GM12873 (cell line): ENCODE data around the gene LCOR.

ENCODE experiments used
- CTCF ChIP-seq: IDR thresholded peaks from 2 replicates; pipeline ENCODE4 v1.5.1; 2012; ENCODE audit warnings: low read depth, mild to moderate bottlenecking, moderate library complexity, low read length, control low read depth; ENCODE audit not compliant: insufficient read depth; ENCODE audit errors: missing control alignments

Gene LCOR

DNA sequence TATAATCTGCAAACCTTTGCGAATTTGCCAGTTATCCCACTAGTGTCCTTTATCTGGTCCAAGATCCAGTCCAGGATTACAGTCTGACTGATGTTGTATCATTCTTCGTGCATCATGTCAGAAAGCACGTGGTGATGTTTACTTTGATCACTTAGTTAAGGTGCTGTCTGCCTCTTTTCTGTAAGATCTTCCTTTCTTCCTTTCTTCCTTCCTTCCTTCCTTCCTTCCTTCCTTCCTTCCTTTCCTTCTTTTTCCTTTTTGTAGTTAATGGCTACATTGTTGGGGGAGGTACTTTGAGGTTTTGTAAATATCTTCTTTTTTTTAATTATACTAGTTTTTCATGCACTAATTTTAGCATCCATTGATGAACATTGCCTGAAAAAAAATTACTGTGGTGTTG is 80.3 kb downstream of the LCOR start:
- TF ChIP-seq CTCF, result no peak

- no peak for TF ChIP-seq CTCF
Observed at GRCh38 chr10:96913906-96914305, 81.8 kb downstream of the LCOR start.

- no peak for TF ChIP-seq CTCF
Observed at GRCh38 chr10:96917628-96918027, 85.5 kb downstream of the LCOR start.

DNA sequence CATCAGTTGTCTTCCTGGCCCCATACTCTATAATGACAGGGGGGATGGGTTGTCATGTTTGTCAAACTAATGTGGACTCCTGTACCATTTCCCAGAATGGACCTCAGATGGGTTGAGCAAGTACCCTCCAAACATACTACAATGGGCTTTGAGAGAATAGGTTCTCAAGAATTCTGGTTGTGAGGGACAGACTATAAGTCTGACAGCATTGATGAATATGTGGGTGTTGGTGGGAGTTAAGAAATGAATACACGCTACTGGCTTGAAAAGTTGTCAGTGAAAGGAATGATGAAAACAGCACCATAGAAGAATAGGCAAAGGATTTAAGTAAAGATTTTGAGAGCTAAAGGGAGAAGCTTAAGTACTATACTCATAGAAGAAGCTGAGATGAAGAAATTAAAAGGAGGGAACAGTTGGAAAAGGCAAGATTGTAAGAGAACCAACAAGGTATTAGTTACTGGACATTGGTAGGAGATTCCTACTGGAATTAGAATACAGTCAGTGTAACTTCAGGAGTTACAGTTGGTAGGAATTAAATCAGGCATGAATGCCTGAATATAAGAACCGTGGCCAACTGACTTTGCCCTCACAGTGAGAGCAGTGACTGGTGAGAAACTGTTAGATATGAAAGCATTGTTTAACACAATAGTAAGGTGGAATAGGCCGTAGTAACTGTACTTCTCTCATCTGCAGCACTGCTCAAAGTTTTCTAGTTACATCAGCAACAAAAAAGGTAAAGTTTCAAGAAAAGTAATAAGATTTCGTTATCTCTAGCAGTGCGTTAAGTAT is 86.3 kb downstream of the LCOR start:
- no peak for TF ChIP-seq CTCF

DNA sequence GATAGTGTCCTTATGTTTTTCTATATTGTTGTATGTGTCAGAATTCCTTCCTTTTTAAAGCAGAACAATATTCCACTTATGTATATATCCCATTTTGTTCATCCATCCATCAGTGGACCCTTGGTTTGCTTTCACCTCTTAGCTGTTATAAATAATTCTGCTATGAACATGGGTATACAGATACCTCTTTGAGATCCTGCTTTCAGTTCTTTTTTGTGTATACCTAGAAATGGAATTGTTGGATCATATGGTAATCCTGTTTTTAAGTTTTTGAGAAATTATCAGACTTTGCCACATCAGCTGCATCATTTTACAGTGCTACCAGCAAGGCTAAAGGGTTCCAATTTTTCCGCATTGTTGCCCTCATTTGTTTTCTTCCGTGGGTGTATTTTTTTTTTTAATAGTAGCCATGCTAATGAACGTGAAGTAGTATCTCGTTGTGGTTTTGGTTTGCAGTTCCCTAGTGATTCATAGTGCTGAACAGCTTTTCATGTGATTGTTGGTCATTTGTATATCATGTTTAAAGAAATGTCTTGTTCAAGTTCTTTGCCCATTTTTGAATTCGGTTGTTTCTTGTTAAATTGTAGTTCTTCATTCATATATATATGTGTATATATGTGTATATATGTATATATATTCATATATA is 87.8 kb downstream of the LCOR start:
- no peak for TF ChIP-seq CTCF

GRCh38 chr10:96921655-96922054 is 89.6 kb downstream of the LCOR start:
- no peak for TF ChIP-seq CTCF

- no peak for TF ChIP-seq CTCF
Observed at GRCh38 chr10:96922978-96923948, 91.2 kb downstream of the LCOR start.
